ENCODE results near the gene PEX26. TPM values are rescaled to one million over a fixed set of nuclear protein-coding genes. Genes with fewer than 3 reads are reported as not detected.

The PEX26 gene
- total and polyA plus RNA-seq, 9 of the 15 experiments (the other 6 are each of a cell fraction or from before 2014, with no cell fraction given): 0.35 to 39.6 (median 17.4) TPM

GRCh38 chr22:18133452-18133851 lies 55.7 kb downstream of the PEX26 start:
- Histone ChIP-seq H3K9me1 (ENCODE audit: control insufficient read depth, insufficient read depth, low read length) (no peaks in the 10 kb centered on the region), H4K20me1 (replicated peaks; ENCODE audit: control insufficient read depth, insufficient read depth, low read length) (no peaks in the 10 kb centered on the region), H3K27ac (ENCODE audit: extremely low read depth, low read depth, low read length) (no peak overlapping the region), H3K4me3 (no peak overlapping the region), H3K79me2 (ENCODE audit: control insufficient read depth, insufficient read depth, low read length) (no peaks in the 10 kb centered on the region), H3K36me3 (ENCODE audit: control insufficient read depth, insufficient read depth, low read length) (no peaks in the 10 kb centered on the region), H3K9me3 (replicated peaks; ENCODE audit: control insufficient read depth, insufficient read depth, low read depth, low read length) (no peaks in the 10 kb centered on the region), H3K4me1 (replicated peaks in 1 of 2; ENCODE audit: control insufficient read depth in 2 of 2, insufficient read depth in 2 of 2, low read length in 2 of 2) (peaks cover 0 to 4% of the 10 kb centered on the region in 2 experiments; a peak in 1 of 5 replicates), H3K9ac (ENCODE audit: insufficient read depth in 1 of 2, low read depth in 2 of 2, low read length in 2 of 2) (no peak overlapping the region), H3K4me2 (ENCODE audit: insufficient read depth, low read length) (no peak overlapping the region), H3K27me3 (ENCODE audit: control insufficient read depth in 2 of 2, insufficient read depth in 2 of 2, low read length in 2 of 2) (peaks cover 0 to 7% of the 10 kb centered on the region in 2 experiments; a peak in 2 of 5 replicates), H2AFZ (ENCODE audit: low read depth, low read length) (no peak overlapping the region)
- ChIA-PET POLR2A (interaction anchor here (0.5 to 1.3 kb wide), 4 partner anchors 13 to 19 kb away, joined by 3 read pairs; no protein-coding TSS in a partner anchor), CTCF (ENCODE audit: low intra/inter-chr PET ratio) (no interaction called here)
- ATAC-seq (no peak), DNase-seq (ENCODE audit: extremely low read depth in 1 of 4, low spot score in 3 of 4) (no peak), FAIRE-seq (no peak)
- intact Hi-C loops (cut with micrococcal nuclease): no loop called here
- no TSS peak for BruUV-seq (replicated peaks)
- WGBS (ENCODE audit: insufficient coverage, low coverage, missing lambda C conversion rate): 7% methylated on average over 2 of the region's 2 CpGs
- in situ Hi-C loops (cut with MboI): no loop called here
- 0 out of 2 replicates have a peak, but pooled peaks have one; percentile 33 for TF ChIP-seq CEBPB (tag; IDR thresholded peaks at IDR 0.05)
- no peak for TF ChIP-seq FOXO4 (CRISPR knock-in tag; IDR thresholded peaks at IDR 0.05)

- CTCF ChIA-PET (ENCODE audit: low intra/inter-chr PET ratio): no interaction called here
- POLR2A ChIA-PET: no interaction called here
- BruUV-seq (replicated peaks): no TSS peak
- Histone ChIP-seq H3K9ac (ENCODE audit: insufficient read depth in 1 of 2, low read depth in 2 of 2, low read length in 2 of 2) (no peak overlapping the region; a peak in 1 of 4 replicates), H2AFZ (ENCODE audit: low read depth, low read length) (no peak overlapping the region), H3K27me3 (ENCODE audit: control insufficient read depth in 2 of 2, insufficient read depth in 2 of 2, low read length in 2 of 2) (peaks cover 0 to 7% of the 10 kb centered on the region in 2 experiments; a peak in 2 of 5 replicates), H4K20me1 (replicated peaks; ENCODE audit: control insufficient read depth, insufficient read depth, low read length) (no peaks in the 10 kb centered on the region), H3K36me3 (ENCODE audit: control insufficient read depth, insufficient read depth, low read length) (no peaks in the 10 kb centered on the region), H3K9me3 (replicated peaks; ENCODE audit: control insufficient read depth, insufficient read depth, low read depth, low read length) (no peaks in the 10 kb centered on the region; the same call in 1 of the 2 replicates), H3K9me1 (ENCODE audit: control insufficient read depth, insufficient read depth, low read length) (no peaks in the 10 kb centered on the region), H3K27ac (ENCODE audit: extremely low read depth, low read depth, low read length) (no peak overlapping the region), H3K4me1 (replicated peaks in 1 of 2; ENCODE audit: control insufficient read depth in 2 of 2, insufficient read depth in 2 of 2, low read length in 2 of 2) (peaks cover 0 to 4% of the 10 kb centered on the region in 2 experiments; a peak in 1 of 5 replicates), H3K4me3 (no peak overlapping the region), H3K79me2 (ENCODE audit: control insufficient read depth, insufficient read depth, low read length) (no peaks in the 10 kb centered on the region), H3K4me2 (ENCODE audit: insufficient read depth, low read length) (no peak overlapping the region)
- no peak for FAIRE-seq
- TF ChIP-seq MCM5 (IDR thresholded peaks at IDR 0.05; ENCODE audit: low read depth): no peak
- TF ChIP-seq CHD1 (IDR thresholded peaks at IDR 0.05; ENCODE audit: low read length): no peak
- TF ChIP-seq FOXA3 (CRISPR knock-in tag; conservative IDR thresholded peaks at IDR 0.05 in 1 of 2, IDR thresholded peaks at IDR 0.05 in 1 of 2): no peak
- no peak for TF ChIP-seq NR2C1 (IDR thresholded peaks at IDR 0.05)
- TF ChIP-seq NR2C1 (tag; IDR thresholded peaks at IDR 0.05): no peak
- WGBS (ENCODE audit: insufficient coverage, low coverage, missing lambda C conversion rate): 15% methylated on average over 19 of the region's 21 CpGs
- in situ Hi-C loops (cut with MboI): no loop called here
- ATAC-seq: peak; percentile 43; the same call in 2 of the 3 replicates
- DNase-seq (ENCODE audit: extremely low read depth in 1 of 4, low spot score in 3 of 4): no peak
- intact Hi-C loops (cut with micrococcal nuclease): no loop called here
Measured at GRCh38 chr22:18136563-18137320, 59.0 kb downstream of the PEX26 start.
